HCT116 (cell line): ENCODE measurements around the gene SLC35G3. TPM values are rescaled to one million over a fixed set of nuclear protein-coding genes. Genes with fewer than 3 reads are reported as not detected.

ENCODE experiments used
- ATAC-seq: fragments of 200-7000 bp; cut with Tn5 transposase; 2 replicates; pipeline ENCODE4 v1.9.1; 2020; ENCODE audit warnings: mild to moderate bottlenecking, moderate library complexity
- BruUV-seq: library from RNA; stranded (reverse); fragments of 400-500 nt; replicated peaks from 2 replicates; lab custom pipeline; 2021; lab: Mats Ljungman, UMichigan
- CTCF ChIA-PET: fragments of 300-600 bp; sonication (Branson Sonifier 250); formaldehyde crosslinking; loops from one replicate; lab custom pipeline; 2021; ENCODE audit warnings: antibody characterized with exemption; lab: Charles Lee
- POLR2A ChIA-PET: fragments of 300-600, 350-600 bp; sonication (Branson Sonifier 250); formaldehyde crosslinking; loops from one replicate; lab custom pipeline; 2021; ENCODE audit warnings: antibody characterized with exemption; lab: Charles Lee
- RAD21 ChIA-PET, 2 experiments: fragments of 300-600 bp; sonication (Branson Sonifier 250); formaldehyde crosslinking; loops; one replicate each; lab custom pipeline; 2023; ENCODE audit warnings: low total read pairs in 2 of 2; ENCODE audit not compliant: uncharacterized antibody in 2 of 2, unreplicated experiment in 2 of 2, low non-redundant PET in 1 of 2; lab: Charles Lee
- DNase-seq: peaks from one replicate; pipeline ENCODE4 v3.0.0-alpha.2; 2010; ENCODE audit warnings: low read depth, low spot score
- H2AFZ ChIP-seq: fragments of 200-600 bp; shearing (Covaris generic), sonication (generic); 2 replicates; pipeline ENCODE4 v1.6.1; 2017; ENCODE audit warnings: low read depth, mixed run types, mixed read lengths, antibody characterized with exemption, low read length; ENCODE audit not compliant: poor library complexity, severe bottlenecking
- H3K27ac ChIP-seq: 2 replicates; pipeline ENCODE4 v1.5.1; 2012; ENCODE audit warnings: low read depth, low read length
- H3K27me3 ChIP-seq: fragments of 200-600 bp; sonication (generic); 2 replicates; pipeline ENCODE4 v1.6.1; 2016; ENCODE audit warnings: mixed run types, low read length, mixed read lengths; ENCODE audit not compliant: insufficient read depth
- H3K36me3 ChIP-seq, 2 experiments: fragments of 200-500 bp in 1 of 2; fragments of 200-600 bp in 1 of 2; sonication (Bioruptor generic) in 1 of 2; sonication (generic) in 1 of 2; 2 replicates each; pipeline versions ENCODE4 v1.5.1 to v1.6.1; 2014 to 2016; ENCODE audit warnings: low read length in 2 of 2, inconsistent platforms in 1 of 2, mixed read lengths in 1 of 2, mixed run types in 1 of 2; ENCODE audit not compliant: insufficient read depth in 2 of 2, control insufficient read depth in 1 of 2
- H3K4me1 ChIP-seq, 2 experiments: fragments of 200-600 bp in 1 of 2; sonication (generic) in 1 of 2; 2 replicates each; pipeline versions ENCODE4 v1.5.1 to v1.6.1; 2012 to 2017; ENCODE audit warnings: low read length in 2 of 2, inconsistent platforms in 1 of 2, mild to moderate bottlenecking in 1 of 2, mixed read lengths in 1 of 2, mixed run types in 1 of 2, moderate library complexity in 1 of 2; ENCODE audit not compliant: insufficient read depth in 2 of 2, control insufficient read depth in 1 of 2
- H3K4me2 ChIP-seq: fragments of 200-600 bp; sonication (generic); 2 replicates; pipeline ENCODE4 v1.6.1; 2017; ENCODE audit warnings: mixed run types, low read length, mixed read lengths
- H3K4me3 ChIP-seq, 2 experiments: fragments of 200-600 bp in 1 of 2; sonication (generic) in 1 of 2; replicated peaks in 1 of 2; 2 replicates each; pipeline ENCODE4 v1.5.1; 2011 to 2016; ENCODE audit warnings: low read length in 2 of 2, control low read depth in 1 of 2, low read depth in 1 of 2, mild to moderate bottlenecking in 1 of 2, mixed read lengths in 1 of 2, mixed run types in 1 of 2
- H3K79me2 ChIP-seq: fragments of 200-600 bp; sonication (generic); 2 replicates; pipeline ENCODE4 v1.6.1; 2017; ENCODE audit warnings: mild to moderate bottlenecking, mixed run types, low read length, moderate library complexity, mixed read lengths; ENCODE audit not compliant: insufficient read depth
- H3K9ac ChIP-seq: fragments of 200-600 bp; sonication (generic); 2 replicates; pipeline ENCODE4 v1.6.1; 2016; ENCODE audit warnings: low read length, mixed read lengths
- H3K9me2 ChIP-seq: fragments of 200-600 bp; sonication (generic), shearing (Covaris generic); 2 replicates; pipeline ENCODE4 v1.6.1; 2017; ENCODE audit warnings: mixed run types, mild to moderate bottlenecking, moderate library complexity; ENCODE audit not compliant: insufficient read depth
- H3K9me3 ChIP-seq, 2 experiments: fragments of 200-500 bp in 1 of 2; fragments of 200-600 bp in 1 of 2; sonication (Bioruptor generic) in 1 of 2; sonication (generic) in 1 of 2; 2 replicates each; pipeline ENCODE4 v1.6.1; 2014 to 2017; ENCODE audit warnings: low read length in 2 of 2, mixed read lengths in 2 of 2, inconsistent platforms in 1 of 2, low read depth in 1 of 2, mild to moderate bottlenecking in 1 of 2, mixed run types in 1 of 2, moderate library complexity in 1 of 2; ENCODE audit not compliant: control insufficient read depth in 1 of 2, insufficient read depth in 1 of 2
- H4K20me1 ChIP-seq: fragments of 200-600 bp; sonication (generic), shearing (Covaris generic); 2 replicates; pipeline ENCODE4 v1.6.1; 2017; ENCODE audit warnings: mixed run types, mild to moderate bottlenecking, moderate library complexity; ENCODE audit not compliant: insufficient read depth
- CEBPB ChIP-seq: IDR thresholded peaks from 2 replicates; pipeline ENCODE4 v1.6.1; 2012; ENCODE audit warnings: low read depth
- RAD21 ChIP-seq: IDR thresholded peaks from 2 replicates; pipeline ENCODE4 v1.6.1; 2012; ENCODE audit warnings: low read depth, mild to moderate bottlenecking
- TCF7L2 ChIP-seq: IDR thresholded peaks from 2 replicates; pipeline ENCODE4 v1.7.0; 2011; ENCODE audit warnings: borderline replicate concordance, inconsistent platforms; ENCODE audit not compliant: insufficient read depth, insufficient read length; ENCODE audit errors: extremely low read depth
- ZFX ChIP-seq: fragments of 450-650 bp; IDR thresholded peaks from 2 replicates; pipeline ENCODE4 v1.6.1; 2017
- intact Hi-C: fragments of 100-400 bp; cut with micrococcal nuclease; formaldehyde crosslinking; loops from 2 replicates; pipeline ENCODE4 v1.10.0; 2022
- total RNA-seq: library from RNA; stranded (reverse); gene quantifications from one replicate; pipeline ENCODE4 v1.2.1, GENCODE V29; 2021; ENCODE audit not compliant: unreplicated experiment
- TF ChIP-seq, protein P1 (sequence below): IDR thresholded peaks from 2 replicates; pipeline ENCODE4 v1.6.1; 2012
- TF ChIP-seq, protein P2 (sequence below), 3 experiments: fragments of 200-600 bp in 1 of 3; sonication (generic) in 1 of 3; IDR thresholded peaks in 2 of 3; conservative IDR thresholded peaks in 1 of 3; 2 replicates each; pipeline ENCODE4 v1.5.1; 2012 to 2017; ENCODE audit warnings: low read depth in 2 of 3, low read length in 2 of 3, antibody characterized with exemption in 1 of 3, borderline replicate concordance in 1 of 3, control low read depth in 1 of 3, mild to moderate bottlenecking in 1 of 3, mixed read lengths in 1 of 3, mixed run types in 1 of 3, moderate library complexity in 1 of 3; ENCODE audit not compliant: insufficient read depth in 1 of 3
- TF ChIP-seq, protein P3 (sequence below): IDR thresholded peaks from 2 replicates; pipeline ENCODE4 v1.6.1; 2012

The SLC35G3 gene
- total RNA-seq, 1 experiment from 2014 or later: not detected

DNA sequence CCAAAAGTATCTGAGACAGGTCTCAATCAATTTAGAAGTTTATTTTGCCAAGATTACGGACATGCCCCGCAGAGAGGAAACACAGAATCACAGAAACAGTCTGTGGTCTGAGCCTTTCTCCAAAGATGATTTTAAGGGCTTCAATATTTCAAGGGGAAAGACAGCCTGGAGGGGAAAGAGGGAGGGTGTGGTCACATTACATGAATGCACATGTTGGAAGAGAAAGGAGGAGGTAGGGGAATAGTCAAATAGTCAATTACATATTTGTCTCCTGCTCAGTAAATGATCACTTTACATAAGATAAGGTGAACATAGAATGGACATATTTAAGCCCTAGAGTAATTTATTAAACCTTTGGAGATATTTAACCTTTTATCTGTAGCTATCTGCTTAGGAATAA, 34.3 kb downstream of the SLC35G3 start:
- no peak overlapping the region for H3K9ac ChIP-seq
- ChIA-PET POLR2A (no interaction called here), CTCF (no interaction called here), RAD21 (no interaction called here)
- ATAC-seq: no peak
- H3K9me3 ChIP-seq: no peaks in the 10 kb centered on the region
- DNase-seq: no peak
- no peak overlapping the region for H3K4me3 ChIP-seq
- H3K36me3 ChIP-seq: no peaks in the 10 kb centered on the region
- no peaks in the 10 kb centered on the region for H3K79me2 ChIP-seq
- 0 out of 2 replicates have a peak, but pooled peaks cover 7% of the 10 kb centered on the region for H3K27me3 ChIP-seq
- no peak overlapping the region for H2AFZ ChIP-seq
- no TSS peak for BruUV-seq
- intact Hi-C loops: no loop called here
- H3K9me2 ChIP-seq: no peaks in the 10 kb centered on the region; the same call in 1 of the 2 replicates
- H3K4me2 ChIP-seq: no peak overlapping the region
- H3K27ac ChIP-seq: no peak overlapping the region
- H3K4me1 ChIP-seq: no peaks in the 10 kb centered on the region
- H4K20me1 ChIP-seq: no peaks in the 10 kb centered on the region
- TF ChIP-seq, protein P1, sequence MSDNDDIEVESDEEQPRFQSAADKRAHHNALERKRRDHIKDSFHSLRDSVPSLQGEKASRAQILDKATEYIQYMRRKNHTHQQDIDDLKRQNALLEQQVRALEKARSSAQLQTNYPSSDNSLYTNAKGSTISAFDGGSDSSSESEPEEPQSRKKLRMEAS: no peak
- TF ChIP-seq TCF7L2 (no peak), RAD21 (no peak), ZFX (no peak), CEBPB (no peak)
- TF ChIP-seq, protein P2, sequence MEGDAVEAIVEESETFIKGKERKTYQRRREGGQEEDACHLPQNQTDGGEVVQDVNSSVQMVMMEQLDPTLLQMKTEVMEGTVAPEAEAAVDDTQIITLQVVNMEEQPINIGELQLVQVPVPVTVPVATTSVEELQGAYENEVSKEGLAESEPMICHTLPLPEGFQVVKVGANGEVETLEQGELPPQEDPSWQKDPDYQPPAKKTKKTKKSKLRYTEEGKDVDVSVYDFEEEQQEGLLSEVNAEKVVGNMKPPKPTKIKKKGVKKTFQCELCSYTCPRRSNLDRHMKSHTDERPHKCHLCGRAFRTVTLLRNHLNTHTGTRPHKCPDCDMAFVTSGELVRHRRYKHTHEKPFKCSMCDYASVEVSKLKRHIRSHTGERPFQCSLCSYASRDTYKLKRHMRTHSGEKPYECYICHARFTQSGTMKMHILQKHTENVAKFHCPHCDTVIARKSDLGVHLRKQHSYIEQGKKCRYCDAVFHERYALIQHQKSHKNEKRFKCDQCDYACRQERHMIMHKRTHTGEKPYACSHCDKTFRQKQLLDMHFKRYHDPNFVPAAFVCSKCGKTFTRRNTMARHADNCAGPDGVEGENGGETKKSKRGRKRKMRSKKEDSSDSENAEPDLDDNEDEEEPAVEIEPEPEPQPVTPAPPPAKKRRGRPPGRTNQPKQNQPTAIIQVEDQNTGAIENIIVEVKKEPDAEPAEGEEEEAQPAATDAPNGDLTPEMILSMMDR (IDR thresholded peaks at IDR 0.05 in 2 of 3, conservative IDR thresholded peaks at IDR 0.05 in 1 of 3; ENCODE audit: borderline replicate concordance in 1 of 3, insufficient read depth in 1 of 3, low read depth in 2 of 3, low read length in 2 of 3): no peak
- TF ChIP-seq, protein P3, sequence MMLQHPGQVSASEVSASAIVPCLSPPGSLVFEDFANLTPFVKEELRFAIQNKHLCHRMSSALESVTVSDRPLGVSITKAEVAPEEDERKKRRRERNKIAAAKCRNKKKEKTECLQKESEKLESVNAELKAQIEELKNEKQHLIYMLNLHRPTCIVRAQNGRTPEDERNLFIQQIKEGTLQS: no peak
- TF ChIP-seq, all 23 proteins: peak for 0

DNA sequence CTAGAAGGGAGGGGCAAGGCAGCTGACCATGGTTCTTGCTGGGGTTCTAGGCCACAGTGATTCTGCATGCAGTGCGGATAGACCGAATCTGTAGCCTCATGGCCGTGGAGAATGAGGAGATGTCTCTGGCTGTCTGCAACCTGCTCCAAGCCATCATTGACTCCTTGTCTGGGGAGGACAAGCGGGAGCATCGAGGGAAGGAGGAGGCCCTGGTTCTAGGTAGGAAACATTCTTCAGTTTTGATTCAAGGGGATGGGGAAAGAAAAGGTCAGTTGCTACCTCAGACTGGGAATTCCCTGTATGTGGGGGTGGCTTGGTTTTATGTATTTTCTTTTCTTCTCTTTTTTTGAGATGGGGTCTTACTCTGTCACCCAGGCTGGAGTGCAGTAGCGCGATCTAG, 38.9 kb downstream of the SLC35G3 start:
- TF ChIP-seq, protein P2 (IDR thresholded peaks at IDR 0.05 in 2 of 3, conservative IDR thresholded peaks at IDR 0.05 in 1 of 3; ENCODE audit: borderline replicate concordance in 1 of 3, insufficient read depth in 1 of 3, low read depth in 2 of 3, low read length in 2 of 3): no peak
- no TSS peak for BruUV-seq
- ATAC-seq (no peak), DNase-seq (no peak)
- Histone ChIP-seq H3K36me3 (no peaks in the 10 kb centered on the region), H2AFZ (no peak overlapping the region), H3K4me1 (no peaks in the 10 kb centered on the region), H3K27me3 (no peaks in the 10 kb centered on the region), H3K4me2 (no peak overlapping the region), H3K79me2 (no peaks in the 10 kb centered on the region), H3K9me2 (no peaks in the 10 kb centered on the region), H3K9ac (no peak overlapping the region), H4K20me1 (no peaks in the 10 kb centered on the region), H3K9me3 (no peaks in the 10 kb centered on the region), H3K4me3 (no peak overlapping the region), H3K27ac (no peak overlapping the region)
- intact Hi-C loops: no loop called here
- CTCF ChIA-PET: no interaction called here
- RAD21 ChIA-PET: no interaction called here
- POLR2A ChIA-PET: no interaction called here
